ENCODE results near the gene PRSS36.

- TF ChIP-seq CTCF (IDR thresholded peaks at IDR 0.05; ENCODE audit: low read depth, low read length, poor library complexity, severe bottlenecking) (no peak), EZH2phosphoT487 (IDR thresholded peaks at IDR 0.05; ENCODE audit: borderline replicate concordance, low read length) (no peak)
Observed at GRCh38 chr16:31194898-31195297, 45.0 kb upstream of the PRSS36 start.
